H1 (cell line): Measurements from ENCODE around the gene PDGFD. TPM values are rescaled to one million over a fixed set of nuclear protein-coding genes. Genes with fewer than 3 reads are reported as not detected.

ENCODE experiments used
- CTCF ChIA-PET: fragments of 300-600 bp; sonication (Branson Sonifier 250); formaldehyde crosslinking; loops from one replicate; lab custom pipeline; 2021; ENCODE audit not compliant: partially characterized antibody; lab: Charles Lee
- POLR2A ChIA-PET: fragments of 300-600 bp; sonication (Branson Sonifier 250); formaldehyde crosslinking; loops from one replicate; lab custom pipeline; 2021; ENCODE audit warnings: inconsistent platforms; ENCODE audit not compliant: partially characterized antibody; lab: Charles Lee
- DNase-seq, 2 experiments: peaks; one replicate each; pipeline versions ENCODE4 v3.0.0 to v3.0.0-alpha.2; 2010 to 2022; ENCODE audit warnings: low spot score in 2 of 2, low read depth in 1 of 2, mixed read lengths in 1 of 2
- FAIRE-seq: peaks from 2 replicates; lab custom pipeline; 2011; peaks lifted over from hg19 to GRCh38; lab: Jason Lieb, UNC
- H2AFZ ChIP-seq: 2 replicates; pipeline ENCODE4 v1.8.1; 2012; ENCODE audit warnings: low read length, inconsistent platforms
- H2AK5ac ChIP-seq: 2 replicates; pipeline ENCODE4 v1.6.1; 2013; ENCODE audit warnings: low read depth, low read length
- H2BK120ac ChIP-seq: replicated peaks from 2 replicates; pipeline ENCODE3; 2013; ENCODE audit warnings: low read depth, low read length, inconsistent platforms
- H2BK12ac ChIP-seq: 2 replicates; pipeline ENCODE4 v1.6.1; 2013; ENCODE audit warnings: low read depth, low read length
- H2BK15ac ChIP-seq: 2 replicates; pipeline ENCODE4 v1.6.1; 2013; ENCODE audit warnings: low read length
- H2BK20ac ChIP-seq: 2 replicates; pipeline ENCODE4 v1.6.1; 2013; ENCODE audit warnings: low read length
- H2BK5ac ChIP-seq: 2 replicates; pipeline ENCODE4 v1.6.1; 2013; ENCODE audit warnings: low read depth, low read length
- H3K14ac ChIP-seq: 2 replicates; pipeline ENCODE4 v1.6.1; 2013; ENCODE audit warnings: inconsistent platforms; ENCODE audit not compliant: insufficient read length
- H3K18ac ChIP-seq: 2 replicates; pipeline ENCODE4 v1.6.1; 2013; ENCODE audit warnings: low read length; ENCODE audit errors: extremely low read depth
- H3K23ac ChIP-seq: 2 replicates; pipeline ENCODE4 v1.6.1; 2013; ENCODE audit warnings: inconsistent platforms; ENCODE audit not compliant: insufficient read length
- H3K23me2 ChIP-seq: 2 replicates; pipeline ENCODE4 v1.6.1; 2013; ENCODE audit warnings: low read depth, low read length
- H3K27ac ChIP-seq: 2 replicates; pipeline ENCODE4 v1.6.1; 2011; ENCODE audit warnings: low read depth, low read length, inconsistent platforms
- H3K27me3 ChIP-seq, 4 experiments: replicated peaks in 1 of 4; 1 replicate in 1 of 4; 2 replicates in 3 of 4; pipeline versions ENCODE4 v1.6.1 to v1.8.1; 2011 to 2013; ENCODE audit warnings: low read length in 3 of 4, mild to moderate bottlenecking in 3 of 4, inconsistent platforms in 2 of 4, mixed read lengths in 2 of 4, moderate library complexity in 1 of 4; ENCODE audit not compliant: control insufficient read depth in 3 of 4, insufficient read depth in 3 of 4; ENCODE audit errors: extremely low read depth in 1 of 4
- H3K36me3 ChIP-seq, 4 experiments: 2 replicates each; pipeline versions ENCODE4 v1.6.1 to v1.8.1; 2011 to 2013; ENCODE audit warnings: mild to moderate bottlenecking in 4 of 4, low read length in 3 of 4, moderate library complexity in 2 of 4, control low read depth in 1 of 4, inconsistent platforms in 1 of 4; ENCODE audit not compliant: insufficient read depth in 4 of 4, control insufficient read depth in 2 of 4
- H3K4ac ChIP-seq: replicated peaks from 2 replicates; pipeline ENCODE3; 2013; ENCODE audit warnings: low read length, low read depth, mixed read lengths, inconsistent platforms; ENCODE audit not compliant: insufficient read length
- H3K4me1 ChIP-seq, 4 experiments: replicated peaks in 1 of 4; 1 replicate in 1 of 4; 2 replicates in 3 of 4; pipeline versions ENCODE4 v1.6.1 to v1.8.1; 2011 to 2013; ENCODE audit warnings: low read length in 3 of 4, inconsistent platforms in 2 of 4, mixed read lengths in 1 of 4; ENCODE audit not compliant: insufficient read depth in 4 of 4, control insufficient read depth in 3 of 4
- H3K4me2 ChIP-seq, 2 experiments: 2 replicates each; pipeline versions ENCODE4 v1.6.1 to v1.8.1; 2011 to 2013; ENCODE audit warnings: low read depth in 2 of 2, low read length in 2 of 2, control low read depth in 1 of 2, inconsistent platforms in 1 of 2, mild to moderate bottlenecking in 1 of 2; ENCODE audit not compliant: insufficient read depth in 1 of 2
- H3K4me3 ChIP-seq, 4 experiments: fragments of 200-600, 300-600 bp in 1 of 4; sonication (generic), shearing (Covaris generic), sonication (Bioruptor Twin) in 1 of 4; 2 replicates each; pipeline versions ENCODE4 v1.5.1 to v1.8.1; 2011 to 2016; ENCODE audit warnings: low read length in 4 of 4, low read depth in 3 of 4, control low read depth in 2 of 4, inconsistent platforms in 2 of 4, mild to moderate bottlenecking in 2 of 4, mixed read lengths in 1 of 4, moderate library complexity in 1 of 4; ENCODE audit not compliant: insufficient read depth in 2 of 4; ENCODE audit errors: extremely low read depth in 1 of 4
- H3K56ac ChIP-seq: replicated peaks from 2 replicates; pipeline ENCODE3; 2013; ENCODE audit warnings: low read depth, mild to moderate bottlenecking, mixed read lengths, low read length, inconsistent platforms; ENCODE audit not compliant: insufficient read length
- H3K79me1 ChIP-seq: 2 replicates; pipeline ENCODE4 v1.6.1; 2013; ENCODE audit warnings: low read depth, low read length, control low read depth
- H3K79me2 ChIP-seq, 2 experiments: 2 replicates each; pipeline versions ENCODE4 v1.6.1 to v1.8.1; 2012 to 2013; ENCODE audit warnings: low read length in 2 of 2, mild to moderate bottlenecking in 2 of 2, inconsistent platforms in 1 of 2; ENCODE audit not compliant: insufficient read depth in 2 of 2, control insufficient read depth in 1 of 2
- H3K9ac ChIP-seq, 4 experiments: replicated peaks in 1 of 4; 1 replicate in 1 of 4; 2 replicates in 3 of 4; pipeline versions ENCODE4 v1.6.1 to v1.8.1; 2011 to 2013; ENCODE audit warnings: low read depth in 3 of 4, low read length in 3 of 4, control low read depth in 2 of 4, mild to moderate bottlenecking in 2 of 4, moderate library complexity in 2 of 4, inconsistent platforms in 1 of 4; ENCODE audit errors: extremely low read depth in 1 of 4
- H3K9me3 ChIP-seq, 2 experiments: 2 replicates each; pipeline versions ENCODE4 v1.6.1 to v1.8.1; 2012 to 2013; ENCODE audit warnings: mild to moderate bottlenecking in 2 of 2, moderate library complexity in 2 of 2, control low read depth in 1 of 2, inconsistent platforms in 1 of 2, low read depth in 1 of 2, low read length in 1 of 2, mixed read lengths in 1 of 2; ENCODE audit not compliant: insufficient read depth in 2 of 2
- H4K20me1 ChIP-seq, 2 experiments: replicated peaks in 1 of 2; 2 replicates each; pipeline versions ENCODE3 to v1.8.1; 2011 to 2013; ENCODE audit warnings: inconsistent platforms in 2 of 2, low read length in 2 of 2, mild to moderate bottlenecking in 1 of 2; ENCODE audit not compliant: insufficient read depth in 2 of 2, control insufficient read depth in 1 of 2
- H4K5ac ChIP-seq: 2 replicates; pipeline ENCODE4 v1.6.1; 2013; ENCODE audit warnings: low read length, low read depth, mixed read lengths, inconsistent platforms; ENCODE audit not compliant: insufficient read length
- H4K8ac ChIP-seq: 2 replicates; pipeline ENCODE4 v1.8.0; 2013; ENCODE audit warnings: mild to moderate bottlenecking, moderate library complexity, low read length, inconsistent platforms; ENCODE audit not compliant: insufficient read depth; ENCODE audit errors: extremely low read depth
- H4K91ac ChIP-seq: replicated peaks from 2 replicates; pipeline ENCODE3; 2013; ENCODE audit warnings: low read length, mixed read lengths, inconsistent platforms; ENCODE audit not compliant: insufficient read length
- CREB1 ChIP-seq: IDR thresholded peaks from 2 replicates; pipeline ENCODE4 v1.6.1; 2012; ENCODE audit warnings: inconsistent platforms
- CTBP2 ChIP-seq: IDR thresholded peaks from 2 replicates; pipeline ENCODE4 v1.7.0; 2011; ENCODE audit warnings: borderline replicate concordance, mild to moderate bottlenecking, moderate library complexity, mixed read lengths, low read length; ENCODE audit not compliant: insufficient read depth, insufficient read length
- MAFK ChIP-seq: IDR thresholded peaks from 2 replicates; pipeline ENCODE4 v1.6.1; 2012; ENCODE audit warnings: low read depth, mild to moderate bottlenecking, improper control_type of control experiment, low read length
- RAD21 ChIP-seq, 2 experiments: IDR thresholded peaks in 1 of 2; conservative IDR thresholded peaks in 1 of 2; 2 replicates each; pipeline ENCODE4 v1.6.1; 2011; ENCODE audit warnings: low read depth in 2 of 2, low read length in 2 of 2, improper control_type of control experiment in 1 of 2, inconsistent platforms in 1 of 2, mild to moderate bottlenecking in 1 of 2, moderate library complexity in 1 of 2
- RXRA ChIP-seq: IDR thresholded peaks from 2 replicates; pipeline ENCODE4 v1.6.1; 2011; ENCODE audit warnings: low read depth, mild to moderate bottlenecking, low read length, moderate library complexity; ENCODE audit not compliant: insufficient read depth
- SIRT6 ChIP-seq: IDR thresholded peaks from one replicate; pipeline ENCODE4 v1.7.1; 2012; ENCODE audit warnings: low read length, inconsistent platforms
- TBP ChIP-seq: IDR thresholded peaks from 2 replicates; pipeline ENCODE4 v1.6.1; 2011; ENCODE audit warnings: low read depth, low read length, improper control_type of control experiment
- WGBS, 2 experiments: shearing (Covaris generic) in 1 of 2; methylation state at CpG; one replicate each; pipeline versions ENCODE4 v1.1.6 to v1.1.7; 2013 to 2015; ENCODE audit warnings: low lambda C conversion rate in 2 of 2, mixed read lengths in 2 of 2, inconsistent platforms in 1 of 2, low coverage in 1 of 2, missing lambda C conversion rate in 1 of 2; ENCODE audit not compliant: insufficient replicate concordance in 2 of 2, insufficient coverage in 1 of 2, insufficient read length in 1 of 2; ENCODE audit errors: extremely low coverage in 1 of 2, missing lambda C conversion rate in 1 of 2; 5-methylcytosine and 5-hydroxymethylcytosine counted together
- polyA plus RNA-seq, 7 experiments: library from polyadenylated mRNA; depleted of rRNA in 3 of 7; stranded (reverse) in 5 of 7; unstranded in 2 of 7; fragments of >200 nt in 5 of 7; fragments of 200-250 nt in 2 of 7; gene quantifications; 1 replicate in 5 of 7; 2 replicates in 1 of 7; 4 replicates in 1 of 7; pipeline versions ENCODE4 v1.2.1 to v1.2.3, GENCODE V29; 2011 to 2013; ENCODE audit warnings: missing spikeins in 2 of 7, mixed read lengths in 2 of 7
- total RNA-seq: library from RNA; stranded (reverse); fragmentation: NEBNext Ultra II Directional; extraction: Animal tissue kit (Norgen Biotek cat#: 25700); gene quantifications from 2 replicates; pipeline ENCODE4 v1.2.1, GENCODE V29; 2021

Gene PDGFD
- total and polyA plus RNA-seq, 2 of the 8 experiments (the other 6 are each of a cell fraction or from before 2014, with no cell fraction given): 1.1 to 3.9 TPM

GRCh38 chr11:104161751-104162450 is 2.0 kb downstream of the PDGFD start:
- Histone ChIP-seq H2BK120ac (no peak overlapping the region), H4K5ac (no peak overlapping the region), H2AFZ (no peak overlapping the region), H2BK12ac (no peak overlapping the region), H3K36me3 (no peaks in the 10 kb centered on the region), H3K4me2 (no peak overlapping the region), H3K9ac (no peak overlapping the region), H3K27ac (no peak overlapping the region), H3K4ac (no peak overlapping the region), H2BK20ac (no peak overlapping the region), H4K91ac (no peak overlapping the region), H3K56ac (no peak overlapping the region), H2BK15ac (no peak overlapping the region), H3K23ac (no peak overlapping the region), H3K27me3 (no peaks in the 10 kb centered on the region; a peak in 1 of 7 replicates), H3K79me2 (no peaks in the 10 kb centered on the region), H3K79me1 (no peaks in the 10 kb centered on the region), H4K20me1 (no peaks in the 10 kb centered on the region), H2BK5ac (no peak overlapping the region), H3K23me2 (peaks cover 9% of the 10 kb centered on the region; the same call in 1 of the 2 replicates), H2AK5ac (no peak overlapping the region), H3K9me3 (no peaks in the 10 kb centered on the region), H3K4me1 (peaks cover 0 to 8% (median 3%) of the 10 kb centered on the region in 4 experiments; a peak in 5 of 7 replicates), H4K8ac (no peak overlapping the region), H3K18ac (no peak overlapping the region), H3K14ac (no peak overlapping the region), H3K4me3 (no peak overlapping the region)
- 84% methylated on average over 1 of the region's 1 CpG; no CpG with 5 or more reads in 1 of the 2 experiments for WGBS, 2 experiments
- POLR2A ChIA-PET: no interaction called here
- DNase-seq: no peak
- CTCF ChIA-PET: interaction anchor here (0.6 to 3.1 kb wide), 6 partner anchors 9 to 530 kb away, joined by 3 to 22 read pairs (median 5); no protein-coding TSS in a partner anchor
- no peak for FAIRE-seq
- no peak for TF ChIP-seq CTBP2
- no peak for TF ChIP-seq RAD21 (IDR thresholded peaks at IDR 0.05 in 1 of 2, conservative IDR thresholded peaks at IDR 0.05 in 1 of 2; ENCODE audit: low read depth in 2 of 2, low read length in 2 of 2)
- no peak for TF ChIP-seq CREB1
- no peak for TF ChIP-seq SIRT6
- no peak for TF ChIP-seq RXRA
- no peak for TF ChIP-seq TBP
- TF ChIP-seq MAFK: no peak
